A549 (cell line): Measurements from ENCODE around the gene SUGCT. TPM values are rescaled to one million over a fixed set of nuclear protein-coding genes. Genes with fewer than 3 reads are reported as not detected.
"Not testable (repeated sequence)": the region's sequence is repeated elsewhere in the genome, so short reads cannot be mapped to it uniquely, and the experiment has no call there.

ENCODE experiments used
- ATAC-seq, 2 experiments: fragments of 200-7000 bp in 1 of 2; fragments of >200 bp in 1 of 2; cut with Nextera tagmentation in 1 of 2; cut with Tn5 transposase in 1 of 2; 3 replicates each; pipeline versions ENCODE4 v1.8.0 to v1.9.1; 2018 to 2020; ENCODE audit warnings: mild to moderate bottlenecking in 1 of 2, moderate library complexity in 1 of 2
- CTCF ChIA-PET: fragments of 300-600 bp; sonication (Branson Sonifier 250); formaldehyde crosslinking; extraction: SDS; loops from one replicate; lab custom pipeline; 2021; ENCODE audit warnings: antibody characterized with exemption, inconsistent platforms; lab: Yijun Ruan, JAX
- POLR2A ChIA-PET: fragments of 350-600 bp; formaldehyde crosslinking; extraction: SDS; loops from one replicate; lab custom pipeline; 2021; ENCODE audit warnings: antibody characterized with exemption, inconsistent platforms; lab: Yijun Ruan, JAX
- DNase-seq, 2 experiments: peaks; one replicate each; pipeline versions ENCODE4 v3.0.0 to v3.0.0-alpha.2; 2011 to 2016; ENCODE audit warnings: low read depth in 1 of 2, low spot score in 1 of 2
- FAIRE-seq: peaks from 2 replicates; lab custom pipeline; 2011; peaks lifted over from hg19 to GRCh38; lab: Jason Lieb, UNC
- H3K27ac ChIP-seq, 2 experiments: fragments of >200 bp; sonication (Bioruptor Twin); formaldehyde crosslinking; 3 replicates each; pipeline ENCODE4 v1.5.1; 2016 to 2017
- H3K4me1 ChIP-seq: fragments of >200 bp; sonication (Bioruptor Twin); formaldehyde crosslinking; 3 replicates; pipeline ENCODE4 v1.6.1; 2016
- H3K4me2 ChIP-seq: fragments of >200 bp; sonication (Bioruptor Twin); formaldehyde crosslinking; 3 replicates; pipeline ENCODE4 v1.6.1; 2016
- H3K4me3 ChIP-seq: fragments of >200 bp; sonication (Bioruptor Twin); formaldehyde crosslinking; 3 replicates; pipeline ENCODE4 v1.5.1; 2016
- H3K9me3 ChIP-seq: fragments of >200 bp; sonication (Bioruptor Twin); formaldehyde crosslinking; 3 replicates; pipeline ENCODE4 v1.6.1; 2016
- EHF ChIP-seq: fragments of 250-450 bp; sonication (Bioruptor Pico); IDR thresholded peaks from 2 replicates; pipeline ENCODE4 v1.5.0; 2020; ENCODE audit warnings: mild to moderate bottlenecking
- FOSB ChIP-seq: fragments of 250-450 bp; sonication (Bioruptor Pico); IDR thresholded peaks from 2 replicates; pipeline ENCODE4 v1.5.0; 2020; ENCODE audit warnings: mild to moderate bottlenecking, moderate library complexity
- GATA3 ChIP-seq: IDR thresholded peaks from 2 replicates; pipeline ENCODE4 v1.6.1; 2012; ENCODE audit warnings: borderline replicate concordance
- HOXA7 ChIP-seq: fragments of 250-450 bp; sonication (Bioruptor Pico); IDR thresholded peaks from 2 replicates; pipeline ENCODE4 v1.5.0; 2020; ENCODE audit warnings: mild to moderate bottlenecking, moderate library complexity
- HOXB13 ChIP-seq: fragments of 250-450 bp; sonication (Bioruptor Pico); IDR thresholded peaks from 2 replicates; pipeline ENCODE4 v1.5.0; 2020; ENCODE audit warnings: low read depth, mild to moderate bottlenecking, moderate library complexity
- JUNB ChIP-seq: fragments of >200 bp; sonication (Bioruptor Twin); formaldehyde crosslinking; IDR thresholded peaks from 2 replicates; pipeline ENCODE4 v1.6.1; 2016
- KDM5A ChIP-seq: fragments of 200-600 bp; sonication (generic); IDR thresholded peaks from 2 replicates; pipeline ENCODE4 v1.6.1; 2016; ENCODE audit warnings: antibody characterized with exemption, mild to moderate bottlenecking
- MAFK ChIP-seq: fragments of 450-650 bp; IDR thresholded peaks from 2 replicates; pipeline ENCODE4 v1.6.1; 2014; ENCODE audit not compliant: partially characterized antibody
- MYC ChIP-seq: IDR thresholded peaks from 2 replicates; pipeline ENCODE4 v1.6.1; 2012; ENCODE audit warnings: mild to moderate bottlenecking, inconsistent platforms, low read length, improper control_type of control experiment, borderline replicate concordance
- NFE2L2 ChIP-seq: fragments of 150-350 bp; conservative IDR thresholded peaks from 2 replicates; pipeline ENCODE4 v1.6.1; 2014; ENCODE audit warnings: low read length
- POLR2A ChIP-seq: IDR thresholded peaks from 2 replicates; pipeline ENCODE4 v1.6.1; 2012; ENCODE audit warnings: mild to moderate bottlenecking, low read length
- RAD21 ChIP-seq, 2 experiments: fragments of >200 bp in 1 of 2; sonication (Bioruptor Twin) in 1 of 2; formaldehyde crosslinking in 1 of 2; IDR thresholded peaks in 1 of 2; conservative IDR thresholded peaks in 1 of 2; 2 replicates in 1 of 2; 3 replicates in 1 of 2; pipeline ENCODE4 v1.6.1; 2012 to 2018; ENCODE audit warnings: inconsistent platforms in 1 of 2
- SMC3 ChIP-seq: fragments of >200 bp; sonication (Bioruptor Twin); formaldehyde crosslinking; IDR thresholded peaks from 3 replicates; pipeline ENCODE4 v1.6.1; 2018; ENCODE audit warnings: inconsistent platforms
- SREBF2 ChIP-seq: fragments of 450-650 bp; IDR thresholded peaks from 2 replicates; pipeline ENCODE4 v1.6.1; 2014; ENCODE audit warnings: mild to moderate bottlenecking, moderate library complexity
- ZC3H11A ChIP-seq: fragments of 450-650 bp; IDR thresholded peaks from 2 replicates; pipeline ENCODE4 v1.6.1; 2014; ENCODE audit warnings: antibody characterized with exemption, mild to moderate bottlenecking
- ZNF302 ChIP-seq: fragments of 250-450 bp; sonication (Bioruptor Pico); IDR thresholded peaks from 2 replicates; pipeline ENCODE4 v1.9.0; 2021; ENCODE audit warnings: inconsistent platforms, mild to moderate bottlenecking, moderate library complexity
- ZSCAN20 ChIP-seq: fragments of 250-450 bp; sonication (Bioruptor Pico); IDR thresholded peaks from 2 replicates; pipeline ENCODE4 v1.8.0; 2022; ENCODE audit warnings: mild to moderate bottlenecking, moderate library complexity
- WGBS: methylation state at CpG from one replicate; pipeline ENCODE4 v1.1.6; 2017; ENCODE audit errors: missing lambda C conversion rate; 5-methylcytosine and 5-hydroxymethylcytosine counted together
- polyA plus RNA-seq, 4 experiments: library from polyadenylated mRNA; depleted of rRNA in 3 of 4; stranded (reverse); fragments of >200 nt; fragmentation: RNase III in 1 of 4; extraction: RNeasy Plus Mini Kit Qiagen cat#74134 plus additional on column Dnase treatment in 1 of 4; gene quantifications; 2 replicates in 3 of 4; 3 replicates in 1 of 4; pipeline ENCODE4 v1.2.3, GENCODE V29; 2011 to 2017
- TF ChIP-seq, protein P1 (sequence below): fragments of 200-600 bp; sonication (generic); IDR thresholded peaks from 2 replicates; pipeline ENCODE4 v1.6.1; 2016; ENCODE audit warnings: antibody characterized with exemption, mild to moderate bottlenecking, moderate library complexity
- TF ChIP-seq, protein P2 (sequence below): fragments of >200 bp; sonication (Bioruptor Twin); formaldehyde crosslinking; IDR thresholded peaks from 2 replicates; pipeline ENCODE4 v1.6.1; 2016
- TF ChIP-seq, protein P3 (sequence below): fragments of >200 bp; sonication (Bioruptor Twin); formaldehyde crosslinking; IDR thresholded peaks from 3 replicates; pipeline ENCODE4 v1.5.1; 2016

SUGCT gene
- polyA plus RNA-seq, 2 of the 4 experiments (the other 2 are of a cell fraction), result 1.4 to 1.6 TPM

DNA sequence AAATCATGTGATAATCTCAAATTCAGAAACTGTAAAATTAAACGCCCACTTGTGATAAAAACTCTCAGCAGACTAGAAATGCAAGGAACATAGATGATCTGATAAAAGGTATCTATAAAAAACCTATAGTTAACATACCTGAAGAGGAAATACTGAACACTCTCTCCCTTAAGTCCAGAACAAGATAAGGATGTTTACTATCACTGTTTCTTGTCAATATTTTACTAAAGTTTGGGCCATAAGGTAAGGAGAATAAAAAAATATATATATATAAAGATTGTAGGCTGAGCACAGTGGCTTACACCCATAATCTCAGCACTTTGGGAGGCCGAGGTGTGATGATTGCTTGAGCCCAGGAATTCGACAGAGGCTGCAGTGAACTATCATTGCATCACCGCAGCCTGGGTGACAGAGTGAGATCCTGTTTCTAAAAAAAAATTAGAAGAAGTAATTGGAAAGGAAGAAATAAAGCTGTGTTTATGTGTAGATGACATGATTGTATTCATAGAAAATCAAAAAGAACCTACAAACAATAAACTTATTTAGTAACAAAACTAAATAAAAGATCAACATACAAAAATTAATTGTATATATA, 28.8 kb upstream of the SUGCT start:
- no peak for FAIRE-seq
- WGBS, result 84% methylated on average over 4 of the region's 4 CpGs
- TF ChIP-seq ZNF302 (CRISPR knock-in tag), result no peak
- TF ChIP-seq EHF (CRISPR knock-in tag), result no peak
- TF ChIP-seq, protein P1, sequence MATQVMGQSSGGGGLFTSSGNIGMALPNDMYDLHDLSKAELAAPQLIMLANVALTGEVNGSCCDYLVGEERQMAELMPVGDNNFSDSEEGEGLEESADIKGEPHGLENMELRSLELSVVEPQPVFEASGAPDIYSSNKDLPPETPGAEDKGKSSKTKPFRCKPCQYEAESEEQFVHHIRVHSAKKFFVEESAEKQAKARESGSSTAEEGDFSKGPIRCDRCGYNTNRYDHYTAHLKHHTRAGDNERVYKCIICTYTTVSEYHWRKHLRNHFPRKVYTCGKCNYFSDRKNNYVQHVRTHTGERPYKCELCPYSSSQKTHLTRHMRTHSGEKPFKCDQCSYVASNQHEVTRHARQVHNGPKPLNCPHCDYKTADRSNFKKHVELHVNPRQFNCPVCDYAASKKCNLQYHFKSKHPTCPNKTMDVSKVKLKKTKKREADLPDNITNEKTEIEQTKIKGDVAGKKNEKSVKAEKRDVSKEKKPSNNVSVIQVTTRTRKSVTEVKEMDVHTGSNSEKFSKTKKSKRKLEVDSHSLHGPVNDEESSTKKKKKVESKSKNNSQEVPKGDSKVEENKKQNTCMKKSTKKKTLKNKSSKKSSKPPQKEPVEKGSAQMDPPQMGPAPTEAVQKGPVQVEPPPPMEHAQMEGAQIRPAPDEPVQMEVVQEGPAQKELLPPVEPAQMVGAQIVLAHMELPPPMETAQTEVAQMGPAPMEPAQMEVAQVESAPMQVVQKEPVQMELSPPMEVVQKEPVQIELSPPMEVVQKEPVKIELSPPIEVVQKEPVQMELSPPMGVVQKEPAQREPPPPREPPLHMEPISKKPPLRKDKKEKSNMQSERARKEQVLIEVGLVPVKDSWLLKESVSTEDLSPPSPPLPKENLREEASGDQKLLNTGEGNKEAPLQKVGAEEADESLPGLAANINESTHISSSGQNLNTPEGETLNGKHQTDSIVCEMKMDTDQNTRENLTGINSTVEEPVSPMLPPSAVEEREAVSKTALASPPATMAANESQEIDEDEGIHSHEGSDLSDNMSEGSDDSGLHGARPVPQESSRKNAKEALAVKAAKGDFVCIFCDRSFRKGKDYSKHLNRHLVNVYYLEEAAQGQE, result no peak
- TF ChIP-seq MAFK, result no peak
- no peak for TF ChIP-seq HOXB13 (CRISPR knock-in tag)
- TF ChIP-seq FOSB, result no peak
- no peak for TF ChIP-seq MYC
- TF ChIP-seq HOXA7, result no peak
- TF ChIP-seq NFE2L2, result no peak
- TF ChIP-seq KDM5A, result no peak
- TF ChIP-seq, protein P2, sequence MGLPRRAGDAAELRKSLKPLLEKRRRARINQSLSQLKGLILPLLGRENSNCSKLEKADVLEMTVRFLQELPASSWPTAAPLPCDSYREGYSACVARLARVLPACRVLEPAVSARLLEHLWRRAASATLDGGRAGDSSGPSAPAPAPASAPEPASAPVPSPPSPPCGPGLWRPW, result no peak
- no peak for TF ChIP-seq ZSCAN20
- TF ChIP-seq RAD21 (conservative IDR thresholded peaks at IDR 0.05 in 1 of 2, IDR thresholded peaks at IDR 0.05 in 1 of 2), result no peak
- TF ChIP-seq SMC3, result no peak
- no peak for TF ChIP-seq SREBF2
- TF ChIP-seq POLR2A, result no peak
- TF ChIP-seq, all 56 proteins: peak for 0
- DNase-seq (no peak), ATAC-seq (no peak)
- H3K4me3 ChIP-seq, result no peak overlapping the region
- POLR2A ChIA-PET, result no interaction called here
- H3K9me3 ChIP-seq, result no peaks in the 10 kb centered on the region
- H3K4me2 ChIP-seq, result no peak overlapping the region
- H3K4me1 ChIP-seq, result no peaks in the 10 kb centered on the region
- H3K27ac ChIP-seq, result no peak overlapping the region
- CTCF ChIA-PET, result no interaction called here

DNA sequence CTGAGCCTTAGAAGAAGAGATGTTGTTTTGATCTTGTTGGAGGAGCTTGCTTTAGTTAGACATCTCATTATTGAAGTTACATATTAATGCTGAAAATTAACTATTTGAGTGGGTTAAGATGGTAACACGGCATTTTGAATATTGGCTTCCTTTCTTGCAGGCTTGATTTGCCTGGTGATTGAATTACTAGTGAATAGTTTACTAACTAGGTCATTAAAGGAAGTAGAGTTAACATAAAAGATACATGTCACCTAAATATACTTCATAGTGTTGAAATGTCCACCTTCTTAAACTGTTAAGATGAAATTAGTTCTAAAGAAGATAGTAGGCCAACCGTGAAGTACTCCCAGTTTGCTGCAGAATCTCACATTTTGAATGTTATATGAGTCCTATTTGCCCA, 18.9 kb upstream of the SUGCT start:
- Histone ChIP-seq H3K4me2 (no peak overlapping the region), H3K9me3 (no peaks in the 10 kb centered on the region), H3K4me1 (no peaks in the 10 kb centered on the region), H3K4me3 (no peak overlapping the region), H3K27ac (no peak overlapping the region)
- FAIRE-seq, result no peak
- no peak for DNase-seq
- WGBS, result 95% methylated on average over 2 of the region's 2 CpGs
- ATAC-seq, result no peak
- POLR2A ChIA-PET, result no interaction called here
- TF ChIP-seq JUNB (no peak), ZNF302 (CRISPR knock-in tag) (no peak), GATA3 (no peak), ZC3H11A (no peak)
- TF ChIP-seq, protein P3, sequence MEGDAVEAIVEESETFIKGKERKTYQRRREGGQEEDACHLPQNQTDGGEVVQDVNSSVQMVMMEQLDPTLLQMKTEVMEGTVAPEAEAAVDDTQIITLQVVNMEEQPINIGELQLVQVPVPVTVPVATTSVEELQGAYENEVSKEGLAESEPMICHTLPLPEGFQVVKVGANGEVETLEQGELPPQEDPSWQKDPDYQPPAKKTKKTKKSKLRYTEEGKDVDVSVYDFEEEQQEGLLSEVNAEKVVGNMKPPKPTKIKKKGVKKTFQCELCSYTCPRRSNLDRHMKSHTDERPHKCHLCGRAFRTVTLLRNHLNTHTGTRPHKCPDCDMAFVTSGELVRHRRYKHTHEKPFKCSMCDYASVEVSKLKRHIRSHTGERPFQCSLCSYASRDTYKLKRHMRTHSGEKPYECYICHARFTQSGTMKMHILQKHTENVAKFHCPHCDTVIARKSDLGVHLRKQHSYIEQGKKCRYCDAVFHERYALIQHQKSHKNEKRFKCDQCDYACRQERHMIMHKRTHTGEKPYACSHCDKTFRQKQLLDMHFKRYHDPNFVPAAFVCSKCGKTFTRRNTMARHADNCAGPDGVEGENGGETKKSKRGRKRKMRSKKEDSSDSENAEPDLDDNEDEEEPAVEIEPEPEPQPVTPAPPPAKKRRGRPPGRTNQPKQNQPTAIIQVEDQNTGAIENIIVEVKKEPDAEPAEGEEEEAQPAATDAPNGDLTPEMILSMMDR, result no peak
- CTCF ChIA-PET, result no interaction called here

DNA sequence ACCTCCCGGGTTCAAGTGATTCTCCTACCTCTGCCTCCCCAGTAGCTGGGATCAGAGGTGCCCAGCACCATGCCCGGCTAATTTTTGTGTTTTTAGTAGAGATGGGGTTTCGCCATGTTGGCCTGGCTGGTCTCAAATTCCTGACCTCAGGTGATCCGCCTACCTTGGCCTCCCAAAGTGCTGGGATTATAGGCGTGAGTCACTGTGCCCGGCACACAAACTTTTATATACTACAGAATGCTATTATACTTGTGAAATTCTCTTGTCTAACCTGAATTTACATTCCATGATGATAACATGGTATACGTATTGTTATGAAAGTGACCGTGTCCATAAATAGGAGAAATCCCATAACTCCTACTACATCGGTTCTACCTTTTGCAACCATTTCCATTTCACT, 17.6 kb upstream of the SUGCT start:
- FAIRE-seq, H3K27ac ChIP-seq, H3K4me3 ChIP-seq: not testable (repeated sequence)

DNA sequence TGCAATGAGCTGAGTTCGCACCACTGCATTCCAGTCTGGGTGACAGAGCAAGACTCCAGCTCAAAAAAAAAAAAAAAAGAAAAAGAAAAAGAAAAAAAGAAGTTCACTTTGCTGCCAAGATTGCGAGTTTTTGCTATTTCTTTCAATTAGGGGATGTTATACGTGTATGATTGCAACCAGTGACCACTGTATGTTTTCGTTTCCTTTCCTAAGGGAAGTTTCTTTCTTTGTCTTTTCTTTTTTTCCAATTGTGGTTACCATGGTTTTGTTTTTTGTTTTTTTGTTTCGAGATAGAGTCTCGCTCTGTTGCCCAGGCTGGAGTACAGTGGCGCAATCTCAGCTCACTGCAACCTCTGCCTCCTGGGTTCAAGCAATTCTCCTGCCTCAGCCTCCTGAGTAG, 16.6 kb upstream of the SUGCT start:
- DNase-seq, H3K4me2 ChIP-seq, H3K4me3 ChIP-seq, H3K27ac ChIP-seq, ATAC-seq, H3K4me1 ChIP-seq, H3K9me3 ChIP-seq, FAIRE-seq: not testable (repeated sequence)
- 96% methylated on average over 7 of the region's 7 CpGs for WGBS
- POLR2A ChIA-PET, result interaction anchor here (1.0 kb wide), 1 partner anchor 16 kb away, joined by 3 read pairs; the partner anchor contains the start of gene MPLKIP
- CTCF ChIA-PET, result interaction anchor here (0.6 kb wide), 1 partner anchor 52 kb away, joined by 3 read pairs; no protein-coding TSS in a partner anchor

More for the DNA sequence above, 17.6 kb upstream of the SUGCT start:
- not testable (repeated sequence) for DNase-seq, H3K9me3 ChIP-seq, ATAC-seq, H3K4me1 ChIP-seq, H3K4me2 ChIP-seq
- WGBS, result 89% methylated on average over 9 of the region's 9 CpGs
- CTCF ChIA-PET, result interaction anchor here (0.8 kb wide), 1 partner anchor 17 kb away, joined by 5 read pairs; the partner anchor contains the start of genes MPLKIP and SUGCT
- POLR2A ChIA-PET, result interaction anchor here (1.0 kb wide), 1 partner anchor 17 kb away, joined by 3 read pairs; the partner anchor contains the start of gene MPLKIP
